Parathyroid adenoma (tissue), 2 donors: ENCODE data around the gene SCRT2.

Source experiments
- H2AFZ ChIP-seq: fragments of 300-600 bp; sonication (generic); one replicate; pipeline ENCODE4 v1.7.0; 2017; ENCODE audit warnings: antibody characterized with exemption, mild to moderate bottlenecking
- H3K27ac ChIP-seq: fragments of 300-600 bp; sonication (generic); one replicate; pipeline ENCODE4 v1.7.0; 2017
- H3K27me3 ChIP-seq: fragments of 300-600 bp; sonication (generic); one replicate; pipeline ENCODE4 v1.7.0; 2017; ENCODE audit warnings: low read length; ENCODE audit not compliant: control insufficient read depth, insufficient read depth
- H3K36me3 ChIP-seq: fragments of 300-600 bp; sonication (generic); one replicate; pipeline ENCODE4 v1.7.0; 2017; ENCODE audit warnings: low read length; ENCODE audit not compliant: control insufficient read depth, insufficient read depth
- H3K4me1 ChIP-seq: fragments of 300-600 bp; sonication (generic); one replicate; pipeline ENCODE4 v1.7.0; 2017; ENCODE audit warnings: control low read depth
- H3K4me2 ChIP-seq: fragments of 300-600 bp; sonication (generic); one replicate; pipeline ENCODE4 v1.7.0; 2017; ENCODE audit warnings: low read length
- H3K4me3 ChIP-seq: fragments of 300-600 bp; sonication (generic); one replicate; pipeline ENCODE4 v1.7.0; 2017; ENCODE audit warnings: low read depth, low read length
- H3K79me2 ChIP-seq: fragments of 300-600 bp; sonication (generic); one replicate; pipeline ENCODE4 v1.7.0; 2017; ENCODE audit warnings: control low read depth
- H3K9ac ChIP-seq: fragments of 300-600 bp; sonication (generic); one replicate; pipeline ENCODE4 v1.7.0; 2017; ENCODE audit warnings: mild to moderate bottlenecking
- H3K9me3 ChIP-seq: fragments of 300-600 bp; sonication (generic); one replicate; pipeline ENCODE4 v1.7.0; 2017; ENCODE audit warnings: low read length; ENCODE audit not compliant: control insufficient read depth
- CTCF ChIP-seq: fragments of 300-600 bp; sonication (generic); IDR thresholded peaks from one replicate; pipeline ENCODE4 v1.7.0; 2017; ENCODE audit warnings: antibody characterized with exemption, mild to moderate bottlenecking
- donor health status: primary hyperparathyroidism.

SCRT2 gene

DNA sequence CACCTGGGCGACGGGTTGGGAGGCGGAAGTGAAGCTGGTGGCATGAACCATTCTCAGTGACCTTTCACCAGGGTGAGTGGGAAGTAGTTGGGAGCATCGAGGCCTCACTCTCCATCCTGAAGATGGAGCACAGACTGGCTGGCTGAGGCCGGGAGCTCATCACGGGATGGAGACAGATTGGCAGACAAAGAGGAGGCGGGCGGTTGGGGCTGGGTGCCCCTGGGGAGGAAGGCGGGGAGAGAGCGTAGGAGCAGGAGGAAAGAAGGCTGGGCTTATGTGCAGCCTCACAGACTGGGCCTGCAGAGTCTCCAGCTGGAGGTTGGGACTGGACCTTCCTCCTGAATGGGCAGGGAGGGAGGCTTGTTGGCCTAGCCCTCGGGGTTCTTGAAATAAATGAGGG, 44.2 kb upstream of the SCRT2 start:
- Histone ChIP-seq H3K4me3 (no peak overlapping the region), H3K27ac (no peak overlapping the region), H3K27me3 (no peaks in the 10 kb centered on the region), H3K36me3 (no peaks in the 10 kb centered on the region), H2AFZ (no peak overlapping the region), H3K79me2 (no peaks in the 10 kb centered on the region), H3K9me3 (no peaks in the 10 kb centered on the region), H3K4me2 (no peak overlapping the region), H3K9ac (no peak overlapping the region), H3K4me1 (no peaks in the 10 kb centered on the region)
- TF ChIP-seq CTCF = no peak

DNA sequence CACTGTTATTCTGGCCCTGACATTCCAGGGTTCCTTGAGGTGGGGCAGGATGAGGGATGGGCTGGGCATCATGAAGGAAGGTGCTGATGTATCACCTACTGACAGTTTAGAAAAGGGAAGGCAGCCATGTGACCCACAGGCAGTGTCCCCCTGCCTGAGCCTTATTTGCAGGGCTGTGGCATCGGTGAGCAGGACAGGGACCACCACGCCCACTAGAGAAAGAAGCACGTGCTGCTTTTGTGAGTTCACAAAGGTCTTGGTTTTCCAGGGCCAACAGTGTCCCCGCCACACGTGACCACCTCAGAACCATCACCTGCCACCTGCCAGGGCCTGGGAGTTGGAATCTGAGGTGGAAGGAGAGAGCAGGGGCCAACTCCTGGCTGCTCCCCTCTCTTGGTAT, 43.5 kb upstream of the SCRT2 start:
- no peaks in the 10 kb centered on the region for H3K27me3 ChIP-seq
- no peak overlapping the region for H3K27ac ChIP-seq
- no peak overlapping the region for H3K4me3 ChIP-seq
- H3K4me2 ChIP-seq = no peak overlapping the region
- no peak for TF ChIP-seq CTCF
- no peaks in the 10 kb centered on the region for H3K9me3 ChIP-seq
- H3K9ac ChIP-seq = no peak overlapping the region
- no peak overlapping the region for H2AFZ ChIP-seq
- no peaks in the 10 kb centered on the region for H3K36me3 ChIP-seq
- no peaks in the 10 kb centered on the region for H3K79me2 ChIP-seq
- no peaks in the 10 kb centered on the region for H3K4me1 ChIP-seq

DNA sequence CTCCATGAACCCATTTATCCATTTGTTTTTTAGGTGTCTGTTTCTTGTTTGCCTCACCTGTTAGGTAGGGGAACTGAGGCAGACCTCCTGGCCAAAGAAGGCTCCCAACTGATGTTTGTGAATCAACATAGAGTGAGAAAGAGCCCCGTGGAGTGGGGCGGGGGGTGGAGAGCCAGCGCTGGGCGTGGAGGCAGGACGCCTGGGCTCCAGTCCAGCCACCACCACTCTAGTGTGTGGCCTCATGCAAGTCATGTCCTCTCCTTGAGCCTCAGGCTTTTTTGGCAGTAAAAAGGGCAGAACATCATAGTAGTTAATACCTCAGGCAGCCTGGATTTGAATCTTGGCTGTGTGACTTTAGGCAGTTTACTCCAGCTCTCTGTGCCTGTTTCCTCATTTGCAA, 42.2 kb upstream of the SCRT2 start:
- no peaks in the 10 kb centered on the region for H3K9me3 ChIP-seq
- H3K4me3 ChIP-seq = no peak overlapping the region
- no peak overlapping the region for H3K9ac ChIP-seq
- H3K36me3 ChIP-seq = no peaks in the 10 kb centered on the region
- no peaks in the 10 kb centered on the region for H3K79me2 ChIP-seq
- no peak overlapping the region for H3K27ac ChIP-seq
- no peak overlapping the region for H3K4me2 ChIP-seq
- no peaks in the 10 kb centered on the region for H3K27me3 ChIP-seq
- H3K4me1 ChIP-seq = no peaks in the 10 kb centered on the region
- H2AFZ ChIP-seq = no peak overlapping the region
- no peak for TF ChIP-seq CTCF

GRCh38 chr20:717271-717670, 41.7 kb upstream of the SCRT2 start:
- no peaks in the 10 kb centered on the region for H3K27me3 ChIP-seq
- no peak for TF ChIP-seq CTCF
- no peaks in the 10 kb centered on the region for H3K4me1 ChIP-seq
- no peaks in the 10 kb centered on the region for H3K79me2 ChIP-seq
- no peak overlapping the region for H3K4me2 ChIP-seq
- H2AFZ ChIP-seq = no peak overlapping the region
- no peak overlapping the region for H3K4me3 ChIP-seq
- H3K9me3 ChIP-seq = no peaks in the 10 kb centered on the region
- H3K9ac ChIP-seq = no peak overlapping the region
- H3K27ac ChIP-seq = no peak overlapping the region
- no peaks in the 10 kb centered on the region for H3K36me3 ChIP-seq

DNA sequence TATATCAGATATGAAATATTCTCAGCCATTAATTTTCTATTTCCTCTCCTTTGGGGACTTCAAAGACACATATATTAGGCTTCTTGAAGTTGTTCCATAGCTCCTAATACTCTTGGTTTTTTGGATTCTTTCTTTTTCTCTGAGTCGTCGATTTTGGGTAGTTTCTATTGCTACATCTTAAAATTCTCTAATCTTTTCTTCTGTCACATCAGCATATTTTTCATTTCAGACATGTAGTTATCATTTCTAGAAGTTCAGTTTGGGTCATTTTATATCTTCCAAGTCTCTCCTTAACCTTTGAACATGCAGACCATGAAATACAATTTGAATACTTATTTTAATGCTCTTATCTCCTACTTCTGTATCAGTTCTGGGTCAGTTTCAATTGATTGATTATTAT, 38.9 kb upstream of the SCRT2 start:
- H3K27me3 ChIP-seq = no peaks in the 10 kb centered on the region
- H3K79me2 ChIP-seq = no peaks in the 10 kb centered on the region
- TF ChIP-seq CTCF = no peak
- no peak overlapping the region for H3K9ac ChIP-seq
- no peak overlapping the region for H3K4me2 ChIP-seq
- no peak overlapping the region for H3K4me3 ChIP-seq
- no peak overlapping the region for H2AFZ ChIP-seq
- no peaks in the 10 kb centered on the region for H3K4me1 ChIP-seq
- H3K27ac ChIP-seq = no peak overlapping the region
- no peaks in the 10 kb centered on the region for H3K9me3 ChIP-seq
- H3K36me3 ChIP-seq = no peaks in the 10 kb centered on the region
